GM12801 (cell line): ENCODE measurements around the gene PRRG3.

ENCODE experiments used
- TF ChIP-seq, protein P1 (sequence below): IDR thresholded peaks from one replicate; pipeline ENCODE4 v1.5.1; 2011; ENCODE audit warnings: control low read depth; ENCODE audit not compliant: insufficient read length; ENCODE audit errors: extremely low read depth

PRRG3 gene

GRCh38 chrX:151724563-151725337 lies 29.5 kb downstream of the PRRG3 start:
- TF ChIP-seq, protein P1, sequence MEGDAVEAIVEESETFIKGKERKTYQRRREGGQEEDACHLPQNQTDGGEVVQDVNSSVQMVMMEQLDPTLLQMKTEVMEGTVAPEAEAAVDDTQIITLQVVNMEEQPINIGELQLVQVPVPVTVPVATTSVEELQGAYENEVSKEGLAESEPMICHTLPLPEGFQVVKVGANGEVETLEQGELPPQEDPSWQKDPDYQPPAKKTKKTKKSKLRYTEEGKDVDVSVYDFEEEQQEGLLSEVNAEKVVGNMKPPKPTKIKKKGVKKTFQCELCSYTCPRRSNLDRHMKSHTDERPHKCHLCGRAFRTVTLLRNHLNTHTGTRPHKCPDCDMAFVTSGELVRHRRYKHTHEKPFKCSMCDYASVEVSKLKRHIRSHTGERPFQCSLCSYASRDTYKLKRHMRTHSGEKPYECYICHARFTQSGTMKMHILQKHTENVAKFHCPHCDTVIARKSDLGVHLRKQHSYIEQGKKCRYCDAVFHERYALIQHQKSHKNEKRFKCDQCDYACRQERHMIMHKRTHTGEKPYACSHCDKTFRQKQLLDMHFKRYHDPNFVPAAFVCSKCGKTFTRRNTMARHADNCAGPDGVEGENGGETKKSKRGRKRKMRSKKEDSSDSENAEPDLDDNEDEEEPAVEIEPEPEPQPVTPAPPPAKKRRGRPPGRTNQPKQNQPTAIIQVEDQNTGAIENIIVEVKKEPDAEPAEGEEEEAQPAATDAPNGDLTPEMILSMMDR, result no peak

GRCh38 chrX:151725338-151725614 lies 30.0 kb downstream of the PRRG3 start:
- TF ChIP-seq, protein P1, result no peak

DNA sequence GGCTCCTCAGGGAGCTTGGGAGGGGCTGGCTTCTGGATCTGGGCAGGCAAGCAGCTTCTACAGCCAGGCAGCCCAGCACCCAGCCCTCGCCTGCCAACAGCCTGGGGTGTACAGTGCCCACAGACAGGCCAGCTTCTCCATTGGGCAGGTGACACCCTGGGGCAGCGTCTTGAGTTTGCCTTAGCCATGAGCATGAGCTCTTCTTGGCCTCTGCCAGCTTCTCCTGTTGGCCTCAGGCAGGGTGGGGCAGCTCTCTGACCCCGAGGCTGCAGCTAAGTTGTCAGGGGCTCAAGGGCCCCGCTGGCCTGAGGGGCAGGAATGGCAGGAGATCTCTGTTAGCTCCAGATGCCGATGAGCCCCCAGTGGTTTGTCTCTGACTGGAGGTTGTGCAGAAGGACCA lies 31.5 kb downstream of the PRRG3 start:
- TF ChIP-seq, protein P1, result no peak

DNA sequence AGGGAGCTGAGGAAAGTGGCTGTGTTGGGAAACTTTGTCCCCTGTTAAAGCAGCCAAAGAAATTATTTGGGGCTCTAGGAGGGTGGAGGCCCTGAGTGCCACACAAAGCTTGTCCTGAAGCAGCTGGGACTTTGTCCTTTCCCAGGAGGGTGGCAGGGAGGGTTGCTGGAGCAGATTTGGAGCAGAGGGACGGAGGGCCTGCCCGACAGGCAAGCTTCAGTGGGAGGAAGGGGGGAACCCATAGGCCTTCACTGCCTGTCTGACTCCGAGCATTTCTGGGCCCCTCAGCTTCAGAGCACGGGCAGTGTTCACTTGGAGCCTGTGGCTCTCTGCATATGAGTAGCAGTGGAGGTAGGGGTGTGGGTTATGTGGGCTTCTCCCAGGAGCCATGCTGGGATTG lies 32.1 kb downstream of the PRRG3 start:
- TF ChIP-seq, protein P1, result no peak

GRCh38 chrX:151729056-151729725 lies 33.9 kb downstream of the PRRG3 start:
- TF ChIP-seq, protein P1, result no peak

- TF ChIP-seq, protein P1, result no peak
Measured at GRCh38 chrX:151734446-151734845, 39.2 kb downstream of the PRRG3 start, which contains the start of gene CNGA2. Gene CNGA2, plus strand, starts transcription at chrX:151734746. Its CDS starts 3,738 bp downstream, at chrX:151738484.

DNA sequence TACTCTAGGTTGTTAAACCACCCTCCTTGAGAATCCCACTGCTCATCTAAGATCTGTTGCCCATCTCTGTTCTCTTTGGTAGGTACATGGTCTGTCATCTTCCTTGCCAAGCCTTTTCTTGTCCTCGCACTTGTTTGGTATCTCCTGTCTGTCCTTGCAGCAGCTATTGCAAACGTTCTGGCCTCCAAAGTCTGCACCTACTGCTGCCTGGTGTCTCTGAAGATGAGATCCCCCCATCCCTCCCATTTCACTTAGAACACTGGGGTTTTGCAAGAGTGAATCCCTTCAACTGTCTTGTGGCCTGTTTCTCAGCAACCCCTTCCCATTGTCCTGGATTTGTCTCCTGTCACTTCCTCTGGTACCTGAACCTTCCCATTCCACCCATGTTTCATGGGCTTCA lies 40.0 kb downstream of the PRRG3 start:
- TF ChIP-seq, protein P1, result no peak
